GM21423 (cell line): ENCODE measurements around the gene HLA-DOA.
A peak's percentile ranks its signal among the peaks of the same experiment; 100 is the strongest.

Source experiments
- ATAC-seq: cut with Tn5 transposase; IDR thresholded peaks from one replicate; pipeline ENCODE4 v1.9.1; 2021; ENCODE audit warnings: mild to moderate bottlenecking, moderate library complexity; ENCODE audit not compliant: unreplicated experiment

HLA-DOA gene

DNA sequence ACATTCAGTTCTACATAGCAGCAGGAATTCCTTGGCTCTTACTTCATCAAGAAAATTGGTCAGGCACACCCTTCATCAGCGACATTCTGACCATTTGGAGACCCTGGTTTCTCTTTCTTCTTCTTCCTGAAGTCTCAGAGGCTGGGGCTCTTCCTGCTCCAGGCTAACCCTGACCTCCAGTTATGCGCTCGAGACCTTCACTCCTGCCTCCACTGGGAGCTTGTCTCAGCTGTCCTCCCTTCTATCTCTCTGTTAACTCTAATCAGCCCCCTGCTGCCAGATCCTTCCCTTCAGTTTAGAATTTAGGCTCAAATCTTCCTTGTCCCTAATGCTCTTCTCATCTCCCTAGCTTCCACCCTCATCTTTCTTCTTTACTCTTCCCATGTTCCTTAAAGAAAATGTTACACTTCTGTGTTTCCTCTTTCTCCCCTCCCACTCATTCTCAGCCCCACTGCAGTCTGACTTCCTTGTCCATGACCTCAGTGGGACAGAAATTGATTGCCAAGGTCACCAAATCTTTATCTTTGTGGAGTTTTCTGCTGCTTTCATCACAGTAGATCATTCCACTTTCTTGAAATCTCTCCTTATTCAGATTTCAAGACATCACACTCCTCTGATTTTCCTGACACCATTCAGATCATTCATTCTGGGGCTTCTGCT lies 8.4 kb upstream of the HLA-DOA start:
- ATAC-seq: no peak

DNA sequence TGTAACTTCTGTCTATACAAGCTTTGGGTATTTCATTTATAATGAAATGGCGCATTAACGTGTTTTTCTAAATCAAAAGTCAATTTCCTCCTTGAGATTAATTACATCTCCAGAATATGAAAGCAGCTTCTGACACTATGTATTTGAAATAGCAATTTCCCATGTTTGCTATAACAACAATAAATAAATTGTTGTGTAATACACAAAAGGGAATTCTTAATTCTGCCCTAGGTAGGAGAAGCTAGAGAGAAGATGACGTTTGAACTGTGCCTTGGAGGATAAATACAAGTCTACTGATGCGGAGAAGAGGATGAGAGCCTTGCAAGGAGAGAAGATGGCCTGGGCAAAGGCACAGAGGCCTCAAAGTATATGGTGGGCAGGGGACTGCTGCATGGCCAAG lies 7.6 kb upstream of the HLA-DOA start:
- no peak for ATAC-seq

DNA sequence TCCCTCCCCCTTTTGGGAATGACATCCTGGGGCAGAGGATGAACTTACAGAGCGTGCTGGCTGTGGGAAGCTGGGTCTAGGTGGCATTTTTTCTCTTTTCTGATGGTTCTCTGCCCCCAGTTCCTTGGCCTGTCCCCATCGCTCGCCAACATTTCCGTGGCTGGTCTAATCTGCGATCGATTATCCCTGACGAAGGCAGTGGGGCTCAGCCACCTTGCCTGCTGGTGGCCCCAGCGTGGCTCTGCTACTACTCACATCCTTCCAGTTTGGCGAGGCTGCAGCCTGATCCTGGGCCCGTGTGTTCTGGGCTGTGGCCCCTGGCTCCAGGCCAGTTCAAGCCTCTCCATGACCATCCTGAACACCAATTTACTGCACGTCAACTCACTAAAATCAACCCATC lies 6.4 kb upstream of the HLA-DOA start:
- no peak for ATAC-seq

DNA sequence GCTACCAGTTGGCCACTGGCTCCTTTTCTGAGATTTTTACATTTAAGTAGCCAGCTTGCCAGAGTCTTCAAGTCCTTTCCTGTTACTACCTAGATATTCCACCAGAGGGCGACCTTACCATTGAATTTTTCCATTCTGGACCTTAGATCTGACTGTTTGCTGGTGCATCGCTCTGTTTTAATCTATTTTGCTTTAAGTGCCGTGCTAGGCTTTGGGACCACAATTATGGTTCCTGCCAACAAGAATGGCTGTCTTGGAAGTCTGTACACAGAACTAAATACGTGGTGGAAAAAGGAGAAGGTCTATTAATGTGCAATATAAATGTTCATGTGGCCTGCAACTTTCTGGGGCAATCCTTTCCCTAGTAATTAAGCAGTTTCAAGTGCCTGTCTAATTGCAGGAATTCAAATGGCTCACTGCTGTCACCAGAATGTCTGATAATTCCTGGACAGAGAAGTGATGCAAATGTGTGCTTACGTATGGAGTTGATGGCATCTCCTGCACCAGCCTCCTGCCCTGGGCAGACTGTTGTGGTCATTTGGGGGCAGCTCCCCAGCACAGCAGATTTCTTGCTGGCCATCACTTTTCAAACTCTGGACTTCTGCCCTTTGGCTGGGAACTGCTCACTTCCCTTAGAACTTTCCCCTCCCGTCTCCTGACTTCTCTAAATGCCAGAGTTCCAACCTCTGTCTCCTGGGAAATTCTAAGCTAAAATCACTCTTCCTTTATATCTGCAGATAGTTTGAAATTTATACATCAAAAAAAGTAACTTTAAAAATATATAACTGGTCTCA lies 5.6 kb upstream of the HLA-DOA start:
- peak; percentile 44 for ATAC-seq

DNA sequence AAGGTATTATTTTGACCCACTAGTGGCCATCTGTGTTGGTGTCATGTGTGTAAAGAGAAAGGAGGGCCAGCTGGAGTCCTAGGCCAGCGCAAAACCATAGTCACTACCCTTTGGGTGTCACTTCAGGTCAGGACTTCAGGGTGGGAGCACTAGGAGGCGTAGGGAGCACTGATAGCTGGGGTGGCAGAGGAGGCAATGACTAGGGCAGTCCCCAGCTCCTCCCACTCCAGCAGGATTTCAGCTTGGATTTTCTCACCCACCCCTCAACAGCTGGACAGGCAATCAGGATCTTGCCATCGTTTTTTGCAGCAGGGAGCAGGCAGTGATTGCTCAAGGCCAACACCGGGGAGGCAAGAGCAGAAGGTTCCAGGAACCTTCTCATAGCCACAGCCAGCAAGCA lies 4.2 kb upstream of the HLA-DOA start:
- no peak for ATAC-seq

DNA sequence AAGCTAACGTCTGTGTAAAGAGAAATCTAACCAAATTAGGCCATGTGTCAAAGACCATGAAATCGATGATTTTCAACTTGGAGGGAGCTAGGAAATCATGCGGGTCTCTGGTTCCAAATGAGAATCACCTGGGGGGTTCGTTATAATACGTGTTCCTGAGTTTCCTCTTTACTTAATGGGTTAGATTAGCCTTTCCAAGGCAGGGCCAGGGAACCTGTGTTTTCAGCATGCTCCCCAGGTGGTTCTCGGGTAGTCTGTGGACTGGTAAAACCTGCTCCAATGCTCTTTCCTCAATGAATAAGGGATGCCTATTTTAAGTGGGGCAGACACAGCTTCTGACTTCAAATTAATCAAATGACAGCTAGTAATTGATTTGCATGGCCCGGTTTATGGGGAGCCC lies 965 bp upstream of the HLA-DOA start:
- ATAC-seq: no peak

DNA sequence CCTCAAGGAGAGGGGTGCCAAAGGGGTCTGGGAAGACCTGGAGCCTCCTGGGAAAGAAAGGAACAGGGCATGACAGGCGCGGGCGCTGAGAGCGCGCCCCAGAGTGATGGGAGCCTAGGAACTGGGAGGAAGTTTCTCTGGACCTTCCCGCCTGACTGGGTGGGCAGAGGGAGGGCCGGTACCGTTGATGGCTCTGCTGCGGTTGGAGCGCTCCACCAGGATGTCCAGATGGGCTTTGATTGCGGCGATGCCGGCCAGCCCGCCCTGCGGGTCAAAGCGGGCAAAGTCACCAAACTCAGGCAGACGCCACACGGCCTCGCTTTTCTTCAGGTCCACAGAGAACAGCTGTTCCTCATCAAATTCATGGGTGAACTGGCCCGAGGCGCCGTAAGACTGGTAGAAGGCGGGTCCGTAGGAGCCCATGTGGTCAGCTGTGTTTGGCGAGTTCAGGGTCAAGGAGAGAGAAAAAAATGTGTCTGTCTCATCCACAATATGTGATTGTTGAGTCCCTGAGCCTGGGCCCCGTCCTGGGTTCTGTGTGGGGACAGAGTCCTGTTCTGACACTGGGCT lies 1.5 kb downstream of the HLA-DOA start:
- ATAC-seq: no peak

DNA sequence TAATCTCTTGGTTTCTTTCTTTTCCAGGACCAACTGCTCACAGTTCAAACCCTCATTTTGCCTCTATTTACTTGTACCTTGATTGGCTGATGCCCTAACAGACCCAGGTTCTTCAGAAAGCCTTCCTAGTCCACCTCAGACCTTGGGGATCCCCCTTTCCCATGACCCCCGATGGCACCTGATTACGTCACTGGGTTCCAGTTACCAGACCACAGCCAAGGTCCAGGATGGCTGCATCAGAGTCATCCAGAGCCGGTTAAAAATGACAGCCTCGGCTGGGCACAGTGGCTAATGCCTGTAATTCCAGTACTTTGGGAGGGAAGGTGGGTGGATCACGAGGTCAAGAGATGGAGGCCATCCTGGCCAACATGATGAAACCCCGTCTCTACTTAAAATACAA lies 4.5 kb downstream of the HLA-DOA start:
- no peak for ATAC-seq

DNA sequence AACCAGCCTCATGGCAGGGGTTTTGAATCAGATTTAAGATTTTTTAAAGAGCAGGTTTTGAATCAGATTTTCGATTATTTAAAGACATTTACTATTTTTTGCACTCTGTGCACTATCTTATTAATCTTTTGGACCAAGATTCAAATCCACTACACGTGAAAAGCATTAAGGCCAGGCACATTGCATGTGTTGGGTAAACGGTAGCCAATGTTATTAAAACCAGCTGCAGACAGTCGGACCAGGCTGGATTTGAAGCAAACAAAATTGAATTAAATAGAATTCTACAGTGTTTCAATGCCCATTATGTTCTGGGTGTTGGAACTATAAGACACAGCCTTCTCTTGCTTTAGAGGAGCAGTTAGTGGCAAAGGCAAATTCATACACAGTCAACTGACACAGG lies 7.7 kb downstream of the HLA-DOA start:
- ATAC-seq: no peak

DNA sequence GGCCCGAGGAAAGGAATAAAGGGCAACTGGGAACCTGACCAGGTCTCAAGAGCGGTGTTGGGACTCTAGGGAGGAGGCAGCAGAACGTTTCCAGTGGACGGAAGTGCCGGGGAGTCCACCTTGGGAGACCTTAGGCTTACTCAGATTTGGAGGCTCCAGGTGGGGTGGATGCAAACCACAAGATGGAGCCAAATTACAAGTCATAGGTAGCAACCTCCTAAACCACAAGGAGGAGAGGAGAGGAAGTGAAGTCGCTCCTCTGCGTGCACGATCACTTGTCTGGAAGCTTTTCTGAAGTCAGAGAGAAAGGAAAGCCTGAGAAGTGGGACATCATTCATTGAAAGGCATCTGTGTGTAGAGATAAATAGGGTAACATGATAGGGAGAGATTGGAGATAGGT lies 9.3 kb downstream of the HLA-DOA start:
- no peak for ATAC-seq

DNA sequence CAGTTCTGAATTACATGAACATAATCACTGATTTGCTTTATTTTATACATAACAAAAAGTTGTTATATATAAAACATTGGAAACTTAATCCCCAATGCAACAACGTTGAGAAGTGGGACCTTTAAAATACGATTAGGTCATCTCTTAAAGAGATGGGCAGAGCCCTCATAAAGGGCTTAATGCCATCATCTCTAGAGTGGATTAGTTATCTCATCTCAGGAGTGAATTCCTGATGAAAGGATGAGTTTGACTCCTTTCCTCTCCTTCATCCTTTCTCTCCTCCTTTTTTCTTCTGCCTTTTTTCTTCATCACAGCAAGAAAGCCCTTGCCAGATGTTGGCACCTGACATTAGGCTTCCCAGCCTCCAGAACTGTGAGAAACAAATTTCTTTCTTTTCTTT lies 13.9 kb downstream of the HLA-DOA start:
- ATAC-seq: no peak

DNA sequence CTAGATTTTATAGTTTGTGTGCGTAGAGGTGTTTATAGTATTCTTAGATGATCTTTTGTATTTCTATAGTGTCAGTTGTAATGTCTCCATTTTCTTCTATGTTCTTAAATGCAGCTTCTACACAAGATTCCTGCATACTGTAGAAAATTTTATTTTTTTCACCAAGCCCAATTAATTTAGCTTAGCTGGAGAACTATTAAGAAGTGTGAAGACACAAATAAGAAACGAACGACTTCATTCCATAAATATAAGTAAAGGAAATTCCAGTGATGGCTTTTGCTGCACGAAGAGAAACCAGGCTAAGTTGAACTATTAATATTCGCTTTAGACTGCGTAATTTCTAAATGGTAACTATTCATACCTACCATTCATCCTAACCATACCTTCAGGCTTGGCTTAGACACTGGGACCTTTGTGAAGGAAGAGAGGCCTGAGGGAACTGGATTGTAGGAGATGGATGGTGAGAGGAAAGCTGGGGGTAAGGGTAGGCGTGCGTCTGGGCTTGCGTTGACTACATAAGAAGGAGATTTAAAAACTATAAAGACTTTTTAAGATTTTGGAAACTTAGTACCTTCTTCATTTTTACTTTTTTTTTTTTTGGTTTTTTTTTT lies 15.9 kb downstream of the HLA-DOA start:
- ATAC-seq: no peak

DNA sequence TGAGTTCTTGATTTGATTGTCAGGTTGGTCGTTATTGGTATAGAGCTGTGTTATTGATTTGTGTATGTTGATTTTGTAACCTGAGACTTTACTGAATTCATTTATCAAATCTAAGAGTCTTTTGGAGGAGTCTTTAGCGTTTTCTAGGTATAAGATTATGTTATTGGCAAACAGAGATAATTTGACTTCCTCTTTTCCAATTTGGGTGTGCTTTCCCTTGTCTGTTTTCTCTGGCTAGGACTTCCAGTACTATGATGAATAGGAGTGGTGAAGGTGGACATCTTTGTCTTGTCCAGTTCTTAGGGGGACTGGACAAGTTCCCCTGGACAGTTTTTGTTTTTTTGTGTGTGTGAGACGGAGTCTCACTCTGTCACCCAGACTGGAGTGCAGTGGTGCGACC lies 17.4 kb downstream of the HLA-DOA start:
- ATAC-seq: no peak

DNA sequence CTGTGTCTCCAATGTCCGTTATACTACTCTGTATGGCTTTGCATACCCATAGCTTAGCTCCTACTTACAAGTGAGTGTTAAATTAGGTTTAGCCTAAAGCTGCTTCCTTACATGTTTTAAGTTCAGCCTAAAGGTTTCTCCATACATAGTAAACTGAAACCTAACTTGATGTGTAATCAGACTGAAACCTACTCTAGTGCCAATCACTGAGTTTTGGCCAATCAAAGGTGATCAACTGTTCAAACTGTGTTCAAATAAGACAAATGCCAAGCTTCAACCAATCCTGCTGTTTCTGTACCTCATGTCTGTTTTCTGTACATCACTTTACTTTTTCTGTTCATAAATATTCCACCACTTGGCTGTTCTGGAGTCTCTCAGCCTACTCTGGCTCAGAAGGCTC lies 20.0 kb downstream of the HLA-DOA start:
- ATAC-seq: no peak

DNA sequence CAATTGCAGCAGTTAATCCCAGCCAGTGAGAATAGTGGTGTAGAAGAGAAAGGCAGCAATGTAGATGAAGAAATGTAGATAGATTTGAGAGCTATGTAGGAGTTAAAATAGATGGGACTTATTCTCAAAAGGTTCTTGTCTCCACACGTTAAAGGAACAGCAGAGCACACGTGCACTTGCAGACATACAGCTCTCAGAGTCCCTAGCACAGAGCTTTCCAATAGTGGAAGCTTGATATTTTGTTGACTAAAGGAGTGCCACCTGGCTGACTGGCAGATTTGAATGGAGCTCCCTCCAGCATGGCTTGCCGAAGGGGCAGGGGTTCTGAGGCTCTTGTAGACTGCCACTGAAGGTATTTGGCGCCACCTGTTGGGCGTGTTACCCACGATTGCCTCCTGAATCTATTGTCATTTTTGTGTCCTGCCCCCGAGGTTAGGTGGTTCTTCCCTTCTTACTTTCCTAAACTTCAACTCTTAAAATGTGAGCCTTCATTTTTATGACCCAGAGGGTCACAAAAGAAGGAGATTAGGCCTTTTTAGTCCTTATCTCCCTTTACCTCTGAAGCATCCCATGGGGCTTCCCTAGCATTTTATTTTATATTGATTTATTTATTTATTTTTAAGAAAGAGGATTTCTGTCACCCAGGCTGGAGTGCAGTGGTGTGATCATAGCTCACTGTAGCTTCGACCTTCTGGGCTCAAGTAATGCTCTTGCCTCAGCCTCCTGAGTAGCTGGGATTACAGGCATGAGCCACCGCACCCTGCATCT lies 24.6 kb downstream of the HLA-DOA start:
- peak; percentile 68 for ATAC-seq

DNA sequence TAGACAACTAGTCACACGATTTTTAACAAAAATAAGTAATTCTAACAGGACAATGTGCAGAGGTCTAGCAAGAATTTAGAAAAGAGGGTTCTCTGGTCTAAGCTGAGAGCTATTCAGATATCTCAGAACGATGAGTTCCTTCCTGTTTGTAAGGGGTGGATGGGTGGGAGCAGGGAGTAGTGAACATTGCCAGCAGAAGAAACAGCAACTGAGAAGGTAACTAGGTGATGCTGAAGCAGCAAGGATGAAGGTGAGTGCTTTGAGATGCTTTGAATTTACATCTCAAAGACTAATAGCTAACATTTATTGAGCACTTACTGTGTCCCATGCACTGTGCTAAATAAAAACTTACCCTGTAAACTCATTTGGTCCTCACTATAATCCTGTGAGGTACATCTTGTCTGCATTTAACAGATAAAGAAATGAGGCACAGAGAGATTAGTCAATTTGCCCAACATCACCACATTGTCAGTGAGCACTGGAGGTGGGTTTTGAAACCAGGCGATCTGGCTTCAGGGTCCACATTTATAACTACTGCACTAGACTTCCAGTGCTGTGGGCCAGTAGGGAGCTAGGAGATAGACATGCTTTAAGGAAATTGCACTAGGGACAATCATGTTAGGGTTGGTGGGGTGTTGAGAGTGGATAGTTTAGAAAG lies 25.3 kb downstream of the HLA-DOA start:
- no peak for ATAC-seq

DNA sequence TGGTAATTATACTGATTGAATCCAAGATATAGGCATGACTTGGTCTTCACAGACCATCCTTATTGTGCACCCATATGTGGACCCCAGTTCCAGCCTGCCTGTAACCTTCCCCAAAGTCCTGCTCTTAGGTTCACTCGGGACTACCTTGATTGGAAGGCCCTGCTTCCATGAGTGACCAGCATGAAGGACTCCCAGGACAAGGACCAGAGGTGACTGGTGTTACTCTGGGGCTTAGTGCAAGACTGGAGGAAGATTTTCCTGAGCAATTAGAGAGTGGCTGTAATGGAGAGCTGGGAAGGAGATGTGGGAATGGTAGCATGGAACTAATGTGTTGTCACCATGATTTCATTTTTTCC lies 25.9 kb downstream of the HLA-DOA start:
- no peak for ATAC-seq

DNA sequence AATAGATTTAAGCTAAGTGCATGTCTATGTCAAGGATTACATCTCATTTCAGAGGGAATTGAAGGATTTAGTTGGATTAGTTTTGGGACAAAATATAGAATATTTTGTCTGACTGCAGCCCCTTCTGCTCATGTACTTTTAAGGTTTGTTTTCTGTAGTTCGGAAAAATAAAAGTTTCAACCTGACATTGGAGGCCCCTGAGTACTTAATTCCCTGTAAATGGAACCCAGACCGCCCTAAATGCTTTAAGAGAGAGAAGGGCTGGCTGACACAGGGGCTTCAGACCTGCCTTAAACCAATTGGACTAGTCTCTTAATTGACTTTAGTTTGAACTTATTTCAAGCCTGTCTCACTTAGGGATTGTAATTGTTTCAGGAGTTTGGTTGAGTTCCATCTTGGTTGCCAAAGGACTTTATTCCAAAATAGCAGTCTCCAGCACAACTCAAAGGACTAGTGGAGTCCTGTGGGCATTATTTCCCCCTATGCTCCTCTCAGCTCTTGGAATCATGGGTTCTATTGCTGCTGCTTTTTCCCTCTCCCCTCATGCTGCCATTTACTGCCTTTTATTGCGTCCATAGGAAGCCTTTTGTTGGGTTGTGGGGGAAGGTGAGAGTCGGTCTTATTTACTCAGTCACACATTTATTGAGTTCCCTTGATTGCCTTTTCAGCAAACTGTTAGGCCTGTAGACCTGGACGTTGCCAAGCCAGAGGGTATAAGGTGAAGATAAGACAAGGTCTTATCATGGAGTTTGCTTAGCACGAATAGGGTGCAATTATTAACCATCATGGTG lies 26.5 kb downstream of the HLA-DOA start:
- no peak for ATAC-seq

DNA sequence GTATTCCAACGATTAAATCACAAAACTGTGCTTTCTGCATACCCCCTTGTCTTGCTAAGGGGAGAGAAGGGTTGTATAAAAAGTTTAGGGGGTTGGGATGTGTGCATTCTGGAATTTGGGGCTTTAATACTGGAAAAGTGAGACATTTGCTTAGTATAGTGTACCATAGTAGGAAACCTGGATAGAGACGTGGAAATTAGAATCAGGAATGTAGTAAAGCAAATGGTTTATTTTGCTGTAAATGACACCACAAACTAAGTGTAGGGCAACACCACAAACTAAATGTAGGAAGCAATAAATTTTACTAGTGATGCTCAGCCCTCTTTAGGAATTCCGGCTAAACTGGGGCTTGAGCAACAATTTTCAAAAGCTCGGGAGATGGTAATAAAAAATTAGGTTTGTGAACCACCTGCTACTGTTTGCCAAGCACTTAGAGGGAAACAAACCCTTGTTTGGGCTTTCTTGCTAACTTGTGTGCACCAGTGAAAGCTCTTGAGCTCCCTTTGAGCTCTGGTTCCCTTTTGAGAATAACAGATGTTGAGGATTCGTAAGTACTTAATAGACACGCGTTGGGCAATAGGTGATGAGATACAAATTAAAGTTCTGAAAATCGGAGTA lies 27.2 kb downstream of the HLA-DOA start:
- no peak for ATAC-seq
